ENCODE data around the gene NKIRAS1.

NKIRAS1 gene

DNA sequence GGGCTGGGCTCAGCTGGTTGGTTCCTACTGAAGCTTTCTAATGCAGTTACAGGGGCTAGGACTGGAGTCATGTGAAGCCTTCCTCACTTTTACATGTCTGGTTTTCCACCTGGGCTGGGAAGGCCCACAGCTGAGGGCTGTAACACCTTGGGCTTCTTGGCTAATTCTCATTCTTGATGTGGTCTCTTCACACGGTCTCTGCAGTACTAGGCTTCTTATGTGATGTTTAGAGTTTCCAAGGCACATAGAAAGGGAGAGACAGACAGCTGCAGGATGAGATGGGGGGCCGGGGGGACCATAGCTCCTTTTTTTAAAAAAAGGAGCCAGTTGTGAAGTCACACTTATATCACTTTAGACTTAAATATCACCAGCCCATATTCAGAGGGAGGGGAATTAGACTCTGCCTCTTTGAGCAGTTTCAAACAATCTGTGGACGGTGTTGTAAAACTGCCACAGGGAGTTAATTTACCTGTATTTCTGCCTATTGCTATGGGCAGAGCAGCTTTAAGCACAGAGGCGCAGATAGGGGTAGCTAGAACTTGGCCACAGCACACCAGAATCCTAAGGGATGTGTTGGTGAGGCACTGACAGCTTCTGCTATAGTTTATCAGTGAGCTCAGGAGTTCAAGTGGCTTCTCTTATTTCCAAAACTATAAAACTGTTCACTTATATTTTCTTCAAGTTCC lies 46.7 kb downstream of the NKIRAS1 start:
- TF ChIP-seq ESRRG (CRISPR knock-in tag; IDR thresholded peaks at IDR 0.05), result no peak
- TF ChIP-seq BACH2 (CRISPR knock-in tag; IDR thresholded peaks at IDR 0.05; ENCODE audit: borderline replicate concordance), result no peak
- TF ChIP-seq ISL1 (CRISPR knock-in tag; IDR thresholded peaks at IDR 0.05), result no peak
- TF ChIP-seq ZNF8 (CRISPR knock-in tag; IDR thresholded peaks at IDR 0.05), result no peak
- TF ChIP-seq OSR1 (CRISPR knock-in tag; IDR thresholded peaks at IDR 0.05), result no peak
- TF ChIP-seq, protein P1, sequence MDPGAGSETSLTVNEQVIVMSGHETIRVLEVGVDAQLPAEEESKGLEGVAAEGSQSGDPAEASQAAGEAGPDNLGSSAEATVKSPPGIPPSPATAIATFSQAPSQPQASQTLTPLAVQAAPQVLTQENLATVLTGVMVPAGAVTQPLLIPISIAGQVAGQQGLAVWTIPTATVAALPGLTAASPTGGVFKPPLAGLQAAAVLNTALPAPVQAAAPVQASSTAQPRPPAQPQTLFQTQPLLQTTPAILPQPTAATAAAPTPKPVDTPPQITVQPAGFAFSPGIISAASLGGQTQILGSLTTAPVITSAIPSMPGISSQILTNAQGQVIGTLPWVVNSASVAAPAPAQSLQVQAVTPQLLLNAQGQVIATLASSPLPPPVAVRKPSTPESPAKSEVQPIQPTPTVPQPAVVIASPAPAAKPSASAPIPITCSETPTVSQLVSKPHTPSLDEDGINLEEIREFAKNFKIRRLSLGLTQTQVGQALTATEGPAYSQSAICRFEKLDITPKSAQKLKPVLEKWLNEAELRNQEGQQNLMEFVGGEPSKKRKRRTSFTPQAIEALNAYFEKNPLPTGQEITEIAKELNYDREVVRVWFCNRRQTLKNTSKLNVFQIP (CRISPR knock-in tag; IDR thresholded peaks at IDR 0.05; ENCODE audit: borderline replicate concordance, low read depth), result no peak
- TF ChIP-seq, protein P2, sequence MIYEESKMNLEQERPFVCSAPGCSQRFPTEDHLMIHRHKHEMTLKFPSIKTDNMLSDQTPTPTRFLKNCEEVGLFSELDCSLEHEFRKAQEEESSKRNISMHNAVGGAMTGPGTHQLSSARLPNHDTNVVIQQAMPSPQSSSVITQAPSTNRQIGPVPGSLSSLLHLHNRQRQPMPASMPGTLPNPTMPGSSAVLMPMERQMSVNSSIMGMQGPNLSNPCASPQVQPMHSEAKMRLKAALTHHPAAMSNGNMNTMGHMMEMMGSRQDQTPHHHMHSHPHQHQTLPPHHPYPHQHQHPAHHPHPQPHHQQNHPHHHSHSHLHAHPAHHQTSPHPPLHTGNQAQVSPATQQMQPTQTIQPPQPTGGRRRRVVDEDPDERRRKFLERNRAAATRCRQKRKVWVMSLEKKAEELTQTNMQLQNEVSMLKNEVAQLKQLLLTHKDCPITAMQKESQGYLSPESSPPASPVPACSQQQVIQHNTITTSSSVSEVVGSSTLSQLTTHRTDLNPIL (CRISPR knock-in tag; IDR thresholded peaks at IDR 0.05; ENCODE audit: low read depth), result no peak
- no peak for TF ChIP-seq ZNF565 (CRISPR knock-in tag; conservative IDR thresholded peaks at IDR 0.05; ENCODE audit: low read depth)
- TF ChIP-seq, protein P3, sequence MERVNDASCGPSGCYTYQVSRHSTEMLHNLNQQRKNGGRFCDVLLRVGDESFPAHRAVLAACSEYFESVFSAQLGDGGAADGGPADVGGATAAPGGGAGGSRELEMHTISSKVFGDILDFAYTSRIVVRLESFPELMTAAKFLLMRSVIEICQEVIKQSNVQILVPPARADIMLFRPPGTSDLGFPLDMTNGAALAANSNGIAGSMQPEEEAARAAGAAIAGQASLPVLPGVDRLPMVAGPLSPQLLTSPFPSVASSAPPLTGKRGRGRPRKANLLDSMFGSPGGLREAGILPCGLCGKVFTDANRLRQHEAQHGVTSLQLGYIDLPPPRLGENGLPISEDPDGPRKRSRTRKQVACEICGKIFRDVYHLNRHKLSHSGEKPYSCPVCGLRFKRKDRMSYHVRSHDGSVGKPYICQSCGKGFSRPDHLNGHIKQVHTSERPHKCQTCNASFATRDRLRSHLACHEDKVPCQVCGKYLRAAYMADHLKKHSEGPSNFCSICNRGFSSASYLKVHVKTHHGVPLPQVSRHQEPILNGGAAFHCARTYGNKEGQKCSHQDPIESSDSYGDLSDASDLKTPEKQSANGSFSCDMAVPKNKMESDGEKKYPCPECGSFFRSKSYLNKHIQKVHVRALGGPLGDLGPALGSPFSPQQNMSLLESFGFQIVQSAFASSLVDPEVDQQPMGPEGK (CRISPR knock-in tag; IDR thresholded peaks at IDR 0.05; ENCODE audit: borderline replicate concordance), result no peak
- TF ChIP-seq RARB (CRISPR knock-in tag; IDR thresholded peaks at IDR 0.05), result no peak
- no peak for TF ChIP-seq TOX (CRISPR knock-in tag; IDR thresholded peaks at IDR 0.05; ENCODE audit: borderline replicate concordance)
- TF ChIP-seq ARNTL (CRISPR knock-in tag; IDR thresholded peaks at IDR 0.05; ENCODE audit: borderline replicate concordance, low read depth), result no peak
- TF ChIP-seq TCF4 (CRISPR knock-in tag; IDR thresholded peaks at IDR 0.05; ENCODE audit: borderline replicate concordance), result no peak
- no peak for TF ChIP-seq ZC3H10 (CRISPR knock-in tag; IDR thresholded peaks at IDR 0.05)
- TF ChIP-seq, protein P4, sequence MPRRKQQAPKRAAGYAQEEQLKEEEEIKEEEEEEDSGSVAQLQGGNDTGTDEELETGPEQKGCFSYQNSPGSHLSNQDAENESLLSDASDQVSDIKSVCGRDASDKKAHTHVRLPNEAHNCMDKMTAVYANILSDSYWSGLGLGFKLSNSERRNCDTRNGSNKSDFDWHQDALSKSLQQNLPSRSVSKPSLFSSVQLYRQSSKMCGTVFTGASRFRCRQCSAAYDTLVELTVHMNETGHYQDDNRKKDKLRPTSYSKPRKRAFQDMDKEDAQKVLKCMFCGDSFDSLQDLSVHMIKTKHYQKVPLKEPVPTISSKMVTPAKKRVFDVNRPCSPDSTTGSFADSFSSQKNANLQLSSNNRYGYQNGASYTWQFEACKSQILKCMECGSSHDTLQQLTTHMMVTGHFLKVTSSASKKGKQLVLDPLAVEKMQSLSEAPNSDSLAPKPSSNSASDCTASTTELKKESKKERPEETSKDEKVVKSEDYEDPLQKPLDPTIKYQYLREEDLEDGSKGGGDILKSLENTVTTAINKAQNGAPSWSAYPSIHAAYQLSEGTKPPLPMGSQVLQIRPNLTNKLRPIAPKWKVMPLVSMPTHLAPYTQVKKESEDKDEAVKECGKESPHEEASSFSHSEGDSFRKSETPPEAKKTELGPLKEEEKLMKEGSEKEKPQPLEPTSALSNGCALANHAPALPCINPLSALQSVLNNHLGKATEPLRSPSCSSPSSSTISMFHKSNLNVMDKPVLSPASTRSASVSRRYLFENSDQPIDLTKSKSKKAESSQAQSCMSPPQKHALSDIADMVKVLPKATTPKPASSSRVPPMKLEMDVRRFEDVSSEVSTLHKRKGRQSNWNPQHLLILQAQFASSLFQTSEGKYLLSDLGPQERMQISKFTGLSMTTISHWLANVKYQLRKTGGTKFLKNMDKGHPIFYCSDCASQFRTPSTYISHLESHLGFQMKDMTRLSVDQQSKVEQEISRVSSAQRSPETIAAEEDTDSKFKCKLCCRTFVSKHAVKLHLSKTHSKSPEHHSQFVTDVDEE (CRISPR knock-in tag; IDR thresholded peaks at IDR 0.05), result no peak
- TF ChIP-seq GLIS3 (CRISPR knock-in tag; IDR thresholded peaks at IDR 0.05), result no peak
- no peak for TF ChIP-seq ZFP3 (CRISPR knock-in tag; IDR thresholded peaks at IDR 0.05)
- no peak for TF ChIP-seq CSDC2 (CRISPR knock-in tag; IDR thresholded peaks at IDR 0.05)

DNA sequence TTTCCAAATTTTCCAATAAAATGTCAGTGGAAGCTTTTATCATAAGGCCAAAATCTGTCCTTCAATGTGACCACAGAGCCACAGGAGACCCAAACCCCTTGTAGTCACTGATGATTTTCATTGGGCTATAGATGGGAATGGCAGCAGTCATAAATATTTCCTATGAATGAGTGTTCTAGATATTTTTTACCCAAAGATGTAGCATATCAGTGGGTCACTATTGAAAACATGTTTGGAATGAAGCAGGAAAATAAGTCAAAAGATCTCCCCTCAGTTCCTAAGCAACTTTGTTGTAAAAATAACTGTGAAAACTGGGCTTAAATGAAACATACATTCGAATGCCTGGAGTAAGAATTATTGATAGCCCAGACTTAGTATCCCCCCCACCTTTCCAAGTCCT lies 49.0 kb downstream of the NKIRAS1 start:
- no peak for ATAC-seq
- TF ChIP-seq PPARA (CRISPR knock-in tag; IDR thresholded peaks at IDR 0.05; ENCODE audit: borderline replicate concordance), result no peak
- no peak for TF ChIP-seq ZNF565 (CRISPR knock-in tag; conservative IDR thresholded peaks at IDR 0.05; ENCODE audit: low read depth)
- no peak for TF ChIP-seq TCF4 (CRISPR knock-in tag; IDR thresholded peaks at IDR 0.05; ENCODE audit: borderline replicate concordance)
- TF ChIP-seq, protein P4 (CRISPR knock-in tag; IDR thresholded peaks at IDR 0.05), result no peak
- no peak for TF ChIP-seq TOX (CRISPR knock-in tag; IDR thresholded peaks at IDR 0.05; ENCODE audit: borderline replicate concordance)
- TF ChIP-seq ARNTL (CRISPR knock-in tag; IDR thresholded peaks at IDR 0.05; ENCODE audit: borderline replicate concordance, low read depth), result no peak
- no peak for TF ChIP-seq BACH2 (CRISPR knock-in tag; IDR thresholded peaks at IDR 0.05; ENCODE audit: borderline replicate concordance)
- no peak for TF ChIP-seq ZFP3 (CRISPR knock-in tag; IDR thresholded peaks at IDR 0.05)
- no peak for TF ChIP-seq OSR1 (CRISPR knock-in tag; IDR thresholded peaks at IDR 0.05)
- no peak for TF ChIP-seq GLIS3 (CRISPR knock-in tag; IDR thresholded peaks at IDR 0.05)
- TF ChIP-seq, protein P1 (CRISPR knock-in tag; IDR thresholded peaks at IDR 0.05; ENCODE audit: borderline replicate concordance, low read depth), result no peak
- TF ChIP-seq, protein P2 (CRISPR knock-in tag; IDR thresholded peaks at IDR 0.05; ENCODE audit: low read depth), result no peak
- TF ChIP-seq CSDC2 (CRISPR knock-in tag; IDR thresholded peaks at IDR 0.05), result no peak
- no peak for TF ChIP-seq SNAI2 (CRISPR knock-in tag; IDR thresholded peaks at IDR 0.05)

More for the DNA sequence above, 46.7 kb downstream of the NKIRAS1 start:
- no peak for ATAC-seq

Data from SK-N-SH treated with all-trans-retinoic acid at 6 μM for 48 hours (cell line).